Upper lobe of left lung (tissue), 6 donors: ENCODE results near the gene JARID2. TPM values are rescaled to one million over a fixed set of nuclear protein-coding genes. Genes with fewer than 3 reads are reported as not detected.
"Not testable (repeated sequence)": the region's sequence is repeated elsewhere in the genome, so short reads cannot be mapped to it uniquely, and the experiment has no call there.

Source experiments
- ATAC-seq, 2 donors: fragments of 200-7000 bp; cut with Tn5 transposase; one replicate each; pipeline ENCODE4 v1.9.1; 2022; ENCODE audit warnings: mild to moderate bottlenecking in 2 of 2, moderate library complexity in 2 of 2; ENCODE audit not compliant: low FRiP score in 2 of 2
- DNase-seq, 2 donors: peaks; one replicate each; pipeline ENCODE4 v3.0.0-alpha.2; 2019 to 2020
- H3K27ac ChIP-seq, 4 donors: fragments of 200-600 bp; sonication (generic); one replicate each; pipeline ENCODE4 v1.5.1; 2016 to 2019
- H3K27me3 ChIP-seq, 4 donors: fragments of 200-600 bp; sonication (generic); one replicate each; pipeline ENCODE4 v1.5.1; 2017 to 2019
- H3K36me3 ChIP-seq, 4 donors: fragments of 200-600 bp; sonication (generic); one replicate each; pipeline ENCODE4 v1.5.1; 2016 to 2019
- H3K4me1 ChIP-seq, 4 donors: fragments of 200-600 bp; sonication (generic); one replicate each; pipeline ENCODE4 v1.5.1; 2018 to 2019
- H3K4me3 ChIP-seq, 4 donors: fragments of 200-600 bp; sonication (generic); one replicate each; pipeline ENCODE4 v1.5.1; 2017 to 2019; ENCODE audit warnings: mild to moderate bottlenecking in 2 of 4, moderate library complexity in 1 of 4
- H3K9me3 ChIP-seq, 4 donors: fragments of 200-600 bp; sonication (generic); one replicate each; pipeline ENCODE4 v1.5.1; 2018 to 2019
- EP300 ChIP-seq, 4 donors: sonication (generic); formaldehyde crosslinking; IDR thresholded peaks; one replicate each; pipeline ENCODE4 v1.5.1; 2017; ENCODE audit warnings: antibody characterized with exemption in 4 of 4, control low read depth in 2 of 4
- POLR2A ChIP-seq, 4 donors: fragments of 450-650 bp; IDR thresholded peaks; one replicate each; pipeline ENCODE4 v1.5.1; 2016 to 2017; ENCODE audit warnings: antibody characterized with exemption in 4 of 4, mild to moderate bottlenecking in 2 of 4
- POLR2AphosphoS5 ChIP-seq, 2 donors: sonication (generic); formaldehyde crosslinking; IDR thresholded peaks; one replicate each; pipeline ENCODE4 v1.5.1; 2017; ENCODE audit warnings: antibody characterized with exemption in 2 of 2
- WGBS, 2 donors: methylation state at CpG; one replicate each; pipeline ENCODE4 v1.1.5; 2017 to 2018; 5-methylcytosine and 5-hydroxymethylcytosine counted together
- total RNA-seq, 6 donors: library from RNA; depleted of rRNA in 4 of 6; stranded (reverse); fragments of >200 nt in 4 of 6; gene quantifications; one replicate each; pipeline versions ENCODE4 v1.1.0 to v1.2.1, GENCODE V29; 2016 to 2021
- TF ChIP-seq, protein P1 (sequence below), 6 experiments: fragments of 450-650 bp in 4 of 6; fragments of 200-600 bp in 2 of 6; sonication (generic) in 2 of 6; IDR thresholded peaks; one replicate each; pipeline ENCODE4 v1.5.1; 2016 to 2019; ENCODE audit warnings: antibody characterized with exemption in 6 of 6
- donor health status: DM: no; HTN: no; CAD: no; lungs with moderate emphysema.
- donor health status: DM: no; HTN: yes; CAD: no; lungs with severe emphysema.

Gene JARID2
- total RNA-seq, 6 donors from 2014 or later, result 9.6 to 37.7 (median 16.4) TPM

GRCh38 chr6:15319677-15320076 is 73.8 kb downstream of the JARID2 start:
- H3K36me3 ChIP-seq, result no peaks in the 10 kb centered on the region
- WGBS, 2 donors, result 89 to 95% methylated on average over 3 of the region's 3 CpGs
- H3K4me1 ChIP-seq, result peaks cover 3 to 14% (median 10%) of the 10 kb centered on the region in 4 donors
- DNase-seq (no peak), ATAC-seq (no peak)
- no peak overlapping the region for H3K27ac ChIP-seq
- no peak for TF ChIP-seq EP300 (IDR thresholded peaks at IDR 0.05)
- TF ChIP-seq, protein P1, sequence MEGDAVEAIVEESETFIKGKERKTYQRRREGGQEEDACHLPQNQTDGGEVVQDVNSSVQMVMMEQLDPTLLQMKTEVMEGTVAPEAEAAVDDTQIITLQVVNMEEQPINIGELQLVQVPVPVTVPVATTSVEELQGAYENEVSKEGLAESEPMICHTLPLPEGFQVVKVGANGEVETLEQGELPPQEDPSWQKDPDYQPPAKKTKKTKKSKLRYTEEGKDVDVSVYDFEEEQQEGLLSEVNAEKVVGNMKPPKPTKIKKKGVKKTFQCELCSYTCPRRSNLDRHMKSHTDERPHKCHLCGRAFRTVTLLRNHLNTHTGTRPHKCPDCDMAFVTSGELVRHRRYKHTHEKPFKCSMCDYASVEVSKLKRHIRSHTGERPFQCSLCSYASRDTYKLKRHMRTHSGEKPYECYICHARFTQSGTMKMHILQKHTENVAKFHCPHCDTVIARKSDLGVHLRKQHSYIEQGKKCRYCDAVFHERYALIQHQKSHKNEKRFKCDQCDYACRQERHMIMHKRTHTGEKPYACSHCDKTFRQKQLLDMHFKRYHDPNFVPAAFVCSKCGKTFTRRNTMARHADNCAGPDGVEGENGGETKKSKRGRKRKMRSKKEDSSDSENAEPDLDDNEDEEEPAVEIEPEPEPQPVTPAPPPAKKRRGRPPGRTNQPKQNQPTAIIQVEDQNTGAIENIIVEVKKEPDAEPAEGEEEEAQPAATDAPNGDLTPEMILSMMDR (IDR thresholded peaks at IDR 0.05), result no peak
- TF ChIP-seq POLR2AphosphoS5 (IDR thresholded peaks at IDR 0.05), result no peak
- TF ChIP-seq POLR2A (IDR thresholded peaks at IDR 0.05), result no peak
- no peaks in the 10 kb centered on the region for H3K9me3 ChIP-seq
- H3K4me3 ChIP-seq, result no peak overlapping the region
- H3K27me3 ChIP-seq, result no peaks in the 10 kb centered on the region

GRCh38 chr6:15320693-15321092 is 74.8 kb downstream of the JARID2 start:
- ATAC-seq (no peak), DNase-seq (no peak)
- no peaks in the 10 kb centered on the region for H3K27me3 ChIP-seq
- 97 to 100% methylated on average over 1 of the region's 1 CpG for WGBS, 2 donors
- H3K4me1 ChIP-seq, result peaks cover 3 to 14% (median 10%) of the 10 kb centered on the region in 4 donors
- H3K36me3 ChIP-seq, result no peaks in the 10 kb centered on the region
- H3K4me3 ChIP-seq, result no peak overlapping the region
- H3K9me3 ChIP-seq, result no peaks in the 10 kb centered on the region
- TF ChIP-seq EP300 (IDR thresholded peaks at IDR 0.05) (no peak), POLR2AphosphoS5 (IDR thresholded peaks at IDR 0.05) (no peak), POLR2A (IDR thresholded peaks at IDR 0.05) (no peak)
- TF ChIP-seq, protein P1 (IDR thresholded peaks at IDR 0.05), result no peak
- no peak overlapping the region for H3K27ac ChIP-seq

GRCh38 chr6:15322184-15322583 is 76.3 kb downstream of the JARID2 start:
- DNase-seq (no peak), ATAC-seq (no peak)
- 100% methylated on average over 1 of the region's 1 CpG for WGBS, 2 donors

DNA sequence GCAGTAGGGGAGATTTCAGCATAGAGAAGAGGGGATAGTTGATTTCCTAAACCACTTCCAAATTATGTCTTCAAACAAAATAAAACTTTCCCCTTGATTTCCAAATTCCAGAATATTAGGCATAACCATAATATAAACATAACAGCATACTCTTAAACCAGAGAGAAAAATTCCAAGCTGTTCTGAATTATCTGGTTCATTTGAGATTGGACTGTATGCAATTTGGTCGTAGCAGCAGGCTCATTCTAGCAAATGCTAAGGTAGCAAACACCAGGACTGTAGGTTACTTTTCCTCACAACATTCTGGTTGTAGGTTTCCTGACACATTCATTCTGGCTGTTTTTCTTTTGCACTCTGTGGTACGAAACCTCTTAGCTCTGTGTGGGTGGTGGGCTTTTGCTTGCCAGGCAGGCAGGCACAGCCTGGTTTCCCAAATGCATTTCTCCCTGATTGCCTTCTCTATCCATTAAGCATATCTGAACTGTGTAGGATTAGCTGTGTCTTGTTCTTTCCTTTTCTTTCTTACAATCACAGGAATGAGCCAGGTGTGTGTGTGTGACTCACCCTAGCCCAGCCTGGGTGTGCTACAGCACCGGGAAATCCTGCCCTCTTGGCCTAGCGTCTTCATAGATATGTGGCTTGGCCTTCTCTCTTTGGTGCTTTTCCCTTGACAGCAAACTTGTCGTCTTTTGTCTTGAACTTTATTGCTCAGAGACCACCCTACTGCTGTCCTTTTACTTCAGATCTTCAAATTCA is 77.1 kb downstream of the JARID2 start:
- H3K9me3 ChIP-seq, result no peaks in the 10 kb centered on the region
- H3K27ac ChIP-seq, result no peak overlapping the region
- no peak for TF ChIP-seq EP300 (IDR thresholded peaks at IDR 0.05)
- no peak for TF ChIP-seq POLR2AphosphoS5 (IDR thresholded peaks at IDR 0.05)
- TF ChIP-seq POLR2A (IDR thresholded peaks at IDR 0.05), result no peak
- TF ChIP-seq, protein P1 (IDR thresholded peaks at IDR 0.05), result no peak
- H3K36me3 ChIP-seq, result no peaks in the 10 kb centered on the region
- no peak for DNase-seq
- H3K27me3 ChIP-seq, result no peaks in the 10 kb centered on the region
- WGBS, 2 donors, result 82 to 86% methylated on average over 5 of the region's 5 CpGs
- H3K4me1 ChIP-seq, result peaks cover 5 to 31% (median 20%) of the 10 kb centered on the region in 4 donors
- no peak for ATAC-seq
- no peak overlapping the region for H3K4me3 ChIP-seq

More at GRCh38 chr6:15322184-15322583, 76.3 kb downstream of the JARID2 start:
- no peaks in the 10 kb centered on the region for H3K36me3 ChIP-seq
- no peaks in the 10 kb centered on the region for H3K27me3 ChIP-seq
- H3K27ac ChIP-seq, result no peak overlapping the region
- H3K9me3 ChIP-seq, result no peaks in the 10 kb centered on the region
- peaks cover 8 to 26% (median 17%) of the 10 kb centered on the region in 4 donors for H3K4me1 ChIP-seq
- no peak overlapping the region for H3K4me3 ChIP-seq
- TF ChIP-seq POLR2A (IDR thresholded peaks at IDR 0.05) (no peak), EP300 (IDR thresholded peaks at IDR 0.05) (no peak), POLR2AphosphoS5 (IDR thresholded peaks at IDR 0.05) (no peak)
- TF ChIP-seq, protein P1 (IDR thresholded peaks at IDR 0.05), result no peak

DNA sequence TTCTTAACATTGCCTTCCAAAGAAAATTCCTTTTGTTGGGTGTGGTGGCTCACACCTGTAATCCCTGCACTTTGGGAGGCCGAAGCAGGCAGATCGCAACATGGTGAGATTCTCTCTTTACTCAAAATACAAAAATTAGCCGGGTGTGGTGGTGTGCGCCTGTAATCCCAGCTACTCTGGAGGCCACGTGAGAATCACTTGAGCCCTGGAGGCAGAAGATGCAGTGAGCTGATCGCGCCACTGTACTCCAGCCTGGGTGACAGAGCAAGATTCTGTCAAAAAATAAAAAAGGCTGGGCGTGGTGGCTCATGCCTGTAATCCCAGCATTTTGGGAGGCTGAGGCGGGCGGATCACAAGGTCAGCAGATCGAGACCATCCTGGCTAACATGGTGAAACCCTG is 77.7 kb downstream of the JARID2 start:
- not testable (repeated sequence) for H3K4me3 ChIP-seq, H3K27ac ChIP-seq, ATAC-seq, H3K36me3 ChIP-seq, H3K27me3 ChIP-seq, DNase-seq, H3K9me3 ChIP-seq
- 93 to 99% methylated on average over 11 of the region's 11 CpGs for WGBS, 2 donors
- H3K4me1 ChIP-seq, result peaks cover 5 to 27% (median 14%) of the 10 kb centered on the region in 4 donors
